Measurements from ENCODE around the gene RNF150.

The RNF150 gene

GRCh38 chr4:140980426-140981200 lies 152.7 kb downstream of the RNF150 start:
- no peak for DNase-seq (ENCODE audit: low spot score)

GRCh38 chr4:140976768-140977167 lies 156.5 kb downstream of the RNF150 start:
- no peak for DNase-seq (ENCODE audit: low spot score)

GRCh38 chr4:140971077-140971792 lies 162.0 kb downstream of the RNF150 start:
- DNase-seq (ENCODE audit: low spot score) = peak; percentile 55

- DNase-seq (ENCODE audit: low spot score) = no peak
Observed at GRCh38 chr4:140969296-140969695, 164.0 kb downstream of the RNF150 start.

- DNase-seq (ENCODE audit: low spot score) = no peak
Observed at GRCh38 chr4:140968371-140968770, 164.9 kb downstream of the RNF150 start.

GRCh38 chr4:140963883-140964282 lies 169.4 kb downstream of the RNF150 start:
- DNase-seq (ENCODE audit: low spot score) = no peak

- DNase-seq (ENCODE audit: low spot score) = no peak
Observed at GRCh38 chr4:140955641-140956040, 177.6 kb downstream of the RNF150 start.

GRCh38 chr4:140952717-140953116 lies 180.6 kb downstream of the RNF150 start:
- DNase-seq (ENCODE audit: low spot score) = no peak

- DNase-seq (ENCODE audit: low spot score) = peak; percentile 86
Observed at GRCh38 chr4:140947506-140947905, 185.8 kb downstream of the RNF150 start.

- DNase-seq (ENCODE audit: low spot score) = no peak
Observed at GRCh38 chr4:140945106-140945505, 188.2 kb downstream of the RNF150 start.

- no peak for DNase-seq (ENCODE audit: low spot score)
Observed at GRCh38 chr4:140944572-140944971, 188.7 kb downstream of the RNF150 start.

- no peak for DNase-seq (ENCODE audit: low spot score)
Observed at GRCh38 chr4:140944199-140944515, 189.1 kb downstream of the RNF150 start.

GRCh38 chr4:140943486-140944198 lies 189.6 kb downstream of the RNF150 start:
- no peak for DNase-seq (ENCODE audit: low spot score)

GRCh38 chr4:140940589-140940988 lies 192.7 kb downstream of the RNF150 start:
- DNase-seq (ENCODE audit: low spot score) = no peak

GRCh38 chr4:140937866-140938265 lies 195.4 kb downstream of the RNF150 start:
- DNase-seq (ENCODE audit: low spot score) = no peak

- peak; percentile 86 for DNase-seq (ENCODE audit: low spot score)
Observed at GRCh38 chr4:140935254-140935653, 198.0 kb downstream of the RNF150 start.

GRCh38 chr4:140932501-140933045 lies 200.7 kb downstream of the RNF150 start:
- DNase-seq (ENCODE audit: low spot score) = no peak

GRCh38 chr4:140931911-140932310 lies 201.4 kb downstream of the RNF150 start:
- no peak for DNase-seq (ENCODE audit: low spot score)

GRCh38 chr4:140930557-140930956 lies 202.7 kb downstream of the RNF150 start:
- peak; percentile 94 for DNase-seq (ENCODE audit: low spot score)

- no peak for DNase-seq (ENCODE audit: low spot score)
Observed at GRCh38 chr4:140930011-140930410, 203.3 kb downstream of the RNF150 start.

GRCh38 chr4:140928880-140929279 lies 204.4 kb downstream of the RNF150 start:
- no peak for DNase-seq (ENCODE audit: low spot score)

- no peak for DNase-seq (ENCODE audit: low spot score)
Observed at GRCh38 chr4:140926672-140927071, 206.6 kb downstream of the RNF150 start.

- DNase-seq (ENCODE audit: low spot score) = no peak
Observed at GRCh38 chr4:140925417-140925816, 207.9 kb downstream of the RNF150 start.

Measured in cerebellar cortex (tissue), 1 donor.